Measurements from ENCODE around the gene ZNF649. TPM values are rescaled to one million over a fixed set of nuclear protein-coding genes. Genes with fewer than 3 reads are reported as not detected.

ZNF649 gene
- total RNA-seq, 4 donors from 2014 or later = 8.6 to 34.3 (median 13.2) TPM

- no peak for DNase-seq (ENCODE audit: low spot score in 2 of 2)
- no peak overlapping the region for H3K4me3 ChIP-seq (ENCODE audit: low read depth, poor library complexity, severe bottlenecking)
- intact Hi-C loops (cut with DNase I; ENCODE audit: low total_unique reads) = no loop called here
- no peak for TF ChIP-seq POLR2A (IDR thresholded peaks at IDR 0.05)
- TF ChIP-seq, protein P1, sequence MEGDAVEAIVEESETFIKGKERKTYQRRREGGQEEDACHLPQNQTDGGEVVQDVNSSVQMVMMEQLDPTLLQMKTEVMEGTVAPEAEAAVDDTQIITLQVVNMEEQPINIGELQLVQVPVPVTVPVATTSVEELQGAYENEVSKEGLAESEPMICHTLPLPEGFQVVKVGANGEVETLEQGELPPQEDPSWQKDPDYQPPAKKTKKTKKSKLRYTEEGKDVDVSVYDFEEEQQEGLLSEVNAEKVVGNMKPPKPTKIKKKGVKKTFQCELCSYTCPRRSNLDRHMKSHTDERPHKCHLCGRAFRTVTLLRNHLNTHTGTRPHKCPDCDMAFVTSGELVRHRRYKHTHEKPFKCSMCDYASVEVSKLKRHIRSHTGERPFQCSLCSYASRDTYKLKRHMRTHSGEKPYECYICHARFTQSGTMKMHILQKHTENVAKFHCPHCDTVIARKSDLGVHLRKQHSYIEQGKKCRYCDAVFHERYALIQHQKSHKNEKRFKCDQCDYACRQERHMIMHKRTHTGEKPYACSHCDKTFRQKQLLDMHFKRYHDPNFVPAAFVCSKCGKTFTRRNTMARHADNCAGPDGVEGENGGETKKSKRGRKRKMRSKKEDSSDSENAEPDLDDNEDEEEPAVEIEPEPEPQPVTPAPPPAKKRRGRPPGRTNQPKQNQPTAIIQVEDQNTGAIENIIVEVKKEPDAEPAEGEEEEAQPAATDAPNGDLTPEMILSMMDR (IDR thresholded peaks at IDR 0.05) = no peak
- 95% methylated on average over 4 of the region's 4 CpGs for WGBS, 2 donors
Observed at GRCh38 chr19:51901860-51902259, 3.0 kb downstream of the ZNF649 start.

- H3K4me3 ChIP-seq (ENCODE audit: low read depth, poor library complexity, severe bottlenecking) = no peak overlapping the region
- WGBS, 2 donors = 94 to 98% methylated on average over 10 of the region's 10 CpGs
- intact Hi-C loops (cut with DNase I; ENCODE audit: low total_unique reads) = no loop called here
- TF ChIP-seq, protein P1 (IDR thresholded peaks at IDR 0.05) = no peak
- TF ChIP-seq POLR2A (IDR thresholded peaks at IDR 0.05) = no peak
- DNase-seq (ENCODE audit: low spot score in 2 of 2) = no peak
Observed at GRCh38 chr19:51891193-51891747, 13.5 kb downstream of the ZNF649 start.

DNA sequence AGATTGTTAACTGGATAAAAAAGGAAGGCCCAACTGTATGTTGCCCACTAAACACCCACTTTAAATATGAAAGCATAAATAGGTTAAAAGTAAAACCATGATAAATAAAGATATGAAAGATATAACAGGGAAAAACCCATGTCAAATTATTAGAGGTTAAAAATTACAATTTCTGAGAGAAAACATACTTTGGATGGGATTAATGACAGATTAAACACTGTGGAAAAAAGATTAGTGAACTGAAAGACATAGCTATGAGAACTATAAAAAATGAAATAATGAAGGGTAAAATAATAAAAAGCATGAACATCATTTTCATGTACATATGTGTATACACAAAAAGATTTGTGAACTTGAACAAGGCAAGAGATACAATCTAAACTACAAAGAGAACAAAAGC lies 14.9 kb downstream of the ZNF649 start:
- intact Hi-C loops (cut with DNase I; ENCODE audit: low total_unique reads) = no loop called here
- DNase-seq (ENCODE audit: low spot score in 2 of 2) = no peak
- TF ChIP-seq POLR2A (IDR thresholded peaks at IDR 0.05) = no peak
- TF ChIP-seq, protein P1 (IDR thresholded peaks at IDR 0.05) = no peak
- H3K4me3 ChIP-seq (ENCODE audit: low read depth, poor library complexity, severe bottlenecking) = no peak overlapping the region

DNA sequence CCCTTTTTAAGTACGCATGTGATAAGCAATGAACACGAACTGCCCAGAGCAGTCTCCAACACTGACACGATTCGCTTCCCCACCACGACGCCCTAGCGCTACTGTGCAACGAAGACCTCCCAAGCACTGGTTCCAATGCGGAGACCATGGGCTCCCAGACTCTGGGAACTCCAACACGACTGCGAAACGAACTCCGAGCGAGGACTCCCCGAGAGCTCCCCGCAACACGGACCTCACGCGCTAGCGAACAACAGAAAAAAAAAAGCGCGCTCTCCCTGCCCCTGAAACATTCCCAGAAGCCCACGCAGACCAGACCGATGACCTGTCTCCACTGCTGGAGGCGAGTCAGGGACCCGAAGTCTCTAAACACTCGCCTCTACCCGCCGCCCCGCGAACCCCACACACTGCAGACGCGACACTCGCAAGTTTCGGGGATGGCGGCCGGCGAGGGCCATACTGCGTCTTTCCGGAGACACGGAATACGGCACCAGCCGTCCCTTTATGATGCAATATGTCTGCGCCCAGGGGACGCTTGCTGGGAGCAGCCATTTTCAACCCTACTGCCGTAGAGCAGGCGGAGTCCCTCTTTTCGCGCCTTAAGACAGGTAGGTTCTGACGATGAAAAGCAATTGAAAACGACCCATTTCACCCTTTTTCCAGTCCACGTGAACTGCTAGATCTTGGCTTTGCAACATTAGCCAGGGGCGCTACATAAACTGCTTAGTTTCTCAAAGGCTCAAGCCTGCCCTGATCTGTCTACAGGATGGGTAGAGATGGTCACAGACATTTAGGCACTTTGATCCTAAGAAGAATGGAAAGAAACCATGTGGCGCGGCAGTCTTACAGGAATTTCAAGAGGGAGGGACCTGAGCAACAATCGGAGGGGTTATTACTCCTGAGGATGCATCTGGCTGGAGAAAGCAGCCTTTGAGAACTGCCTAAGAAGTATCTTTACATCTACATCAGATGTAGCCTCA lies 17.0 kb downstream of the ZNF649 start, which contains the start of gene ZNF577:
Gene ZNF577, minus strand, starts transcription at position 430 of the 977 bp plus-strand sequence. CDS start 7,569 bp downstream, outside the sequence.
- H3K4me3 ChIP-seq (ENCODE audit: low read depth, poor library complexity, severe bottlenecking) = peak within 1 kb of the TSS; percentile 76
- intact Hi-C loops (cut with DNase I; ENCODE audit: low total_unique reads) = no loop called here
- TF ChIP-seq, protein P1 (IDR thresholded peaks at IDR 0.05) = no peak
- no peak for TF ChIP-seq POLR2A (IDR thresholded peaks at IDR 0.05)
- WGBS, 2 donors = 6 to 10% methylated on average over 51 to 54 of the region's 56 CpGs
- peak; percentile 91 to 97 for DNase-seq (ENCODE audit: low spot score in 2 of 2)

GRCh38 chr19:51884713-51885112 lies 20.1 kb downstream of the ZNF649 start:
- intact Hi-C loops (cut with DNase I; ENCODE audit: low total_unique reads) = no loop called here
- no peak for DNase-seq (ENCODE audit: low spot score in 2 of 2)
- no peak overlapping the region for H3K4me3 ChIP-seq (ENCODE audit: low read depth, poor library complexity, severe bottlenecking)
- TF ChIP-seq POLR2A (IDR thresholded peaks at IDR 0.05) = no peak
- TF ChIP-seq, protein P1 (IDR thresholded peaks at IDR 0.05) = no peak
- 94 to 96% methylated on average over 2 of the region's 2 CpGs for WGBS, 2 donors

All from lower leg skin (tissue), 4 donors.